ENCODE results near the gene BPIFB2.
"Not testable (repeated sequence)": the region's sequence is repeated elsewhere in the genome, so short reads cannot be mapped to it uniquely, and the experiment has no call there.

The BPIFB2 gene

GRCh38 chr20:33033381-33033780, 25.9 kb downstream of the BPIFB2 start:
- no peak overlapping the region for H3K9ac ChIP-seq
- H3K9me3 ChIP-seq: no peaks in the 10 kb centered on the region
- H3K4me3 ChIP-seq: no peak overlapping the region
- H3K4me2 ChIP-seq: no peak overlapping the region
- no peaks in the 10 kb centered on the region for H3K27me3 ChIP-seq
- no peak overlapping the region for H3K27ac ChIP-seq
- no peaks in the 10 kb centered on the region for H3K36me3 ChIP-seq
- 0 out of 2 replicates have a peak, but pooled peaks cover 4% of the 10 kb centered on the region for H3K4me1 ChIP-seq
- TF ChIP-seq Cebpa-rat (IDR thresholded peaks at IDR 0.05): no peak
- no peaks in the 10 kb centered on the region for H4K20me1 ChIP-seq

- no peak for TF ChIP-seq Cebpa-rat (IDR thresholded peaks at IDR 0.05)
- no peaks in the 10 kb centered on the region for H3K27me3 ChIP-seq
These were observed 26.6 kb downstream of the BPIFB2 start for GRCh38 chr20:33034115-33034514.

GRCh38 chr20:33034901-33035492, 27.5 kb downstream of the BPIFB2 start:
- Histone ChIP-seq H3K36me3 (no peaks in the 10 kb centered on the region), H3K27ac (no peak overlapping the region), H3K4me1 (0 out of 2 replicates have a peak, but pooled peaks cover 4% of the 10 kb centered on the region), H3K9me3 (no peaks in the 10 kb centered on the region), H3K27me3 (no peaks in the 10 kb centered on the region), H4K20me1 (no peaks in the 10 kb centered on the region), H3K9ac (no peak overlapping the region), H3K4me3 (no peak overlapping the region), H3K4me2 (no peak overlapping the region)
- no peak for TF ChIP-seq Cebpa-rat (IDR thresholded peaks at IDR 0.05)

More at GRCh38 chr20:33034115-33034514, 26.6 kb downstream of the BPIFB2 start:
- Histone ChIP-seq H3K4me1 (0 out of 2 replicates have a peak, but pooled peaks cover 4% of the 10 kb centered on the region), H3K4me3 (no peak overlapping the region), H3K36me3 (no peaks in the 10 kb centered on the region), H3K9ac (no peak overlapping the region), H4K20me1 (no peaks in the 10 kb centered on the region), H3K9me3 (no peaks in the 10 kb centered on the region), H3K4me2 (no peak overlapping the region), H3K27ac (no peak overlapping the region)

- no peak overlapping the region for H3K9ac ChIP-seq
- 0 out of 2 replicates have a peak, but pooled peaks cover 4% of the 10 kb centered on the region for H3K4me1 ChIP-seq
- no peak overlapping the region for H3K4me3 ChIP-seq
- no peak overlapping the region for H3K27ac ChIP-seq
- no peaks in the 10 kb centered on the region for H3K9me3 ChIP-seq
- no peaks in the 10 kb centered on the region for H3K27me3 ChIP-seq
- no peaks in the 10 kb centered on the region for H4K20me1 ChIP-seq
- H3K4me2 ChIP-seq: no peak overlapping the region
- H3K36me3 ChIP-seq: no peaks in the 10 kb centered on the region
- TF ChIP-seq Cebpa-rat (IDR thresholded peaks at IDR 0.05): no peak
These were observed 30.0 kb downstream of the BPIFB2 start for GRCh38 chr20:33037456-33037855.

GRCh38 chr20:33038243-33038642, 30.7 kb downstream of the BPIFB2 start:
- H3K9me3 ChIP-seq: no peaks in the 10 kb centered on the region
- H3K9ac ChIP-seq: no peak overlapping the region
- no peak overlapping the region for H3K27ac ChIP-seq
- H3K36me3 ChIP-seq: no peaks in the 10 kb centered on the region
- TF ChIP-seq Cebpa-rat (IDR thresholded peaks at IDR 0.05): no peak
- 0 out of 2 replicates have a peak, but pooled peaks cover 4% of the 10 kb centered on the region for H3K4me1 ChIP-seq
- H3K4me2 ChIP-seq: no peak overlapping the region
- no peaks in the 10 kb centered on the region for H4K20me1 ChIP-seq
- no peaks in the 10 kb centered on the region for H3K27me3 ChIP-seq
- no peak overlapping the region for H3K4me3 ChIP-seq

- Histone ChIP-seq H3K27ac (no peak overlapping the region), H3K36me3 (no peaks in the 10 kb centered on the region), H3K4me2 (no peak overlapping the region), H3K9ac (no peak overlapping the region), H3K4me3 (no peak overlapping the region), H3K27me3 (no peaks in the 10 kb centered on the region), H3K9me3 (peaks cover 36% of the 10 kb centered on the region), H3K4me1 (no peaks in the 10 kb centered on the region), H4K20me1 (no peaks in the 10 kb centered on the region)
- TF ChIP-seq Cebpa-rat (IDR thresholded peaks at IDR 0.05): no peak
These were observed 34.9 kb downstream of the BPIFB2 start for GRCh38 chr20:33042430-33042829.

- no peak overlapping the region for H3K4me2 ChIP-seq
- no peaks in the 10 kb centered on the region for H3K27me3 ChIP-seq
- TF ChIP-seq Cebpa-rat (IDR thresholded peaks at IDR 0.05): no peak
- H3K9me3 ChIP-seq: peaks cover 39% of the 10 kb centered on the region
- no peak overlapping the region for H3K27ac ChIP-seq
- H3K36me3 ChIP-seq: no peaks in the 10 kb centered on the region
- H3K4me3 ChIP-seq: no peak overlapping the region
- H3K9ac ChIP-seq: no peak overlapping the region
- H4K20me1 ChIP-seq: no peaks in the 10 kb centered on the region
- no peaks in the 10 kb centered on the region for H3K4me1 ChIP-seq
These were observed 35.7 kb downstream of the BPIFB2 start for GRCh38 chr20:33042983-33043730.

- Histone ChIP-seq H3K9me3 (peaks cover 39% of the 10 kb centered on the region), H3K27ac (no peak overlapping the region), H4K20me1 (no peaks in the 10 kb centered on the region), H3K27me3 (no peaks in the 10 kb centered on the region), H3K36me3 (no peaks in the 10 kb centered on the region), H3K9ac (no peak overlapping the region), H3K4me2 (no peak overlapping the region), H3K4me1 (no peaks in the 10 kb centered on the region), H3K4me3 (no peak overlapping the region)
- no peak for TF ChIP-seq Cebpa-rat (IDR thresholded peaks at IDR 0.05)
These were observed 36.3 kb downstream of the BPIFB2 start for GRCh38 chr20:33043731-33044181.

GRCh38 chr20:33045129-33045721, 37.7 kb downstream of the BPIFB2 start:
- H3K27me3 ChIP-seq: not testable (repeated sequence)
- H3K9me3 ChIP-seq: peaks cover 39% of the 10 kb centered on the region

GRCh38 chr20:33046412-33046811, 38.9 kb downstream of the BPIFB2 start:
- Histone ChIP-seq H3K9me3 (peaks cover 39% of the 10 kb centered on the region), H3K4me1 (no peaks in the 10 kb centered on the region), H3K4me2 (no peak overlapping the region), H3K27me3 (no peaks in the 10 kb centered on the region), H3K4me3 (no peak overlapping the region), H3K9ac (no peak overlapping the region), H4K20me1 (no peaks in the 10 kb centered on the region), H3K27ac (no peak overlapping the region), H3K36me3 (no peaks in the 10 kb centered on the region)
- no peak for TF ChIP-seq Cebpa-rat (IDR thresholded peaks at IDR 0.05)

More at GRCh38 chr20:33045129-33045721, 37.7 kb downstream of the BPIFB2 start:
- H3K27ac ChIP-seq, H3K4me3 ChIP-seq, H4K20me1 ChIP-seq, H3K36me3 ChIP-seq, H3K9ac ChIP-seq, H3K4me2 ChIP-seq, H3K4me1 ChIP-seq: not testable (repeated sequence)

Measured in BLaER1 (cell line).